HT1080 (cell line): ENCODE measurements around the gene EVX1. TPM values are rescaled to one million over a fixed set of nuclear protein-coding genes. Genes with fewer than 3 reads are reported as not detected.

Source experiments
- DNase-seq: peaks from one replicate; pipeline ENCODE4 v3.0.0-alpha.2; 2015; ENCODE audit warnings: low read depth
- polyA plus RNA-seq, 2 experiments: library from polyadenylated mRNA; depleted of rRNA; stranded (reverse); fragments of >200 nt; gene quantifications; 2 replicates each; pipeline ENCODE4 v1.2.3, GENCODE V29; 2015
- total RNA-seq: library from RNA; depleted of rRNA; stranded (reverse); fragments of >200 nt; shearing (Covaris generic); gene quantifications from 2 replicates; pipeline ENCODE4 v1.2.3, GENCODE V29; 2014; rRNA removed

Gene EVX1
- total RNA-seq, result not detected in 2 replicates
- not detected in 2 replicates for polyA plus RNA-seq (2015; cell fraction: cytosol; rRNA removed)
- polyA plus RNA-seq (2015; cell fraction: nucleus; rRNA removed), result not detected in 2 replicates

- DNase-seq, result no peak
Observed at GRCh38 chr7:27242555-27243339, at the start of gene EVX1. EVX1 (plus strand) TSS chr7:27242802; CDS start chr7:27243031, 229 bp downstream.

GRCh38 chr7:27193335-27194001 is 49.1 kb upstream of the EVX1 start:
- no peak for DNase-seq

- no peak for DNase-seq
Observed at GRCh38 chr7:27194002-27194352, 48.6 kb upstream of the EVX1 start.

GRCh38 chr7:27194686-27195379 is 47.8 kb upstream of the EVX1 start:
- no peak for DNase-seq

GRCh38 chr7:27196287-27196767 is 46.3 kb upstream of the EVX1 start:
- peak; percentile 46 for DNase-seq

GRCh38 chr7:27197137-27198042 is 45.2 kb upstream of the EVX1 start:
- DNase-seq, result no peak

GRCh38 chr7:27198138-27198841 is 44.3 kb upstream of the EVX1 start:
- DNase-seq, result no peak

- peak; percentile 43 for DNase-seq
Observed at GRCh38 chr7:27198871-27199801, 43.5 kb upstream of the EVX1 start.

GRCh38 chr7:27199849-27200760 is 42.5 kb upstream of the EVX1 start, which contains the start of gene HOXA13:
HOXA13 (minus strand) TSS chr7:27200091; CDS start chr7:27200077, 14 bp downstream.
- peak; percentile 70 for DNase-seq

GRCh38 chr7:27200761-27201579 is 41.6 kb upstream of the EVX1 start:
- DNase-seq, result no peak

- no peak for DNase-seq
Observed at GRCh38 chr7:27201580-27202017, 41.0 kb upstream of the EVX1 start.

GRCh38 chr7:27202018-27202861 is 40.4 kb upstream of the EVX1 start:
- DNase-seq, result no peak

GRCh38 chr7:27202862-27203134 is 39.8 kb upstream of the EVX1 start:
- no peak for DNase-seq

- no peak for DNase-seq
Observed at GRCh38 chr7:27203365-27203953, 39.1 kb upstream of the EVX1 start.

GRCh38 chr7:27203964-27204594 is 38.5 kb upstream of the EVX1 start:
- no peak for DNase-seq
